Testis (tissue), 3 donors: ENCODE measurements around the gene MTCP1. TPM values are rescaled to one million over a fixed set of nuclear protein-coding genes. Genes with fewer than 3 reads are reported as not detected.

Experiments used
- DNase-seq: peaks from one replicate; pipeline ENCODE4 v3.0.0-alpha.2; 2019
- H3K27ac ChIP-seq, 2 donors: fragments of 200-600 bp; sonication (generic); one replicate each; pipeline ENCODE4 v1.5.1; 2019
- H3K27me3 ChIP-seq: fragments of 200-600 bp; sonication (generic); one replicate; pipeline ENCODE4 v1.5.1; 2019
- H3K36me3 ChIP-seq: fragments of 200-600 bp; sonication (generic); one replicate; pipeline ENCODE4 v1.5.1; 2017; ENCODE audit warnings: low read depth; ENCODE audit errors: missing control alignments
- H3K4me1 ChIP-seq: fragments of 200-600 bp; sonication (generic); one replicate; pipeline ENCODE4 v1.5.1; 2019
- H3K4me3 ChIP-seq, 2 donors: fragments of 200-600 bp; sonication (generic); one replicate each; pipeline ENCODE4 v1.5.1; 2017 to 2019
- H3K9me3 ChIP-seq: fragments of 200-600 bp; sonication (generic); one replicate; pipeline ENCODE4 v1.5.1; 2017
- POLR2A ChIP-seq: fragments of 450-650 bp; IDR thresholded peaks from one replicate; pipeline ENCODE4 v1.6.1; 2017; ENCODE audit warnings: antibody characterized with exemption, mild to moderate bottlenecking, moderate library complexity
- WGBS, 2 donors: methylation state at CpG; one replicate each; pipeline ENCODE4 v1.1.5; 2018; 5-methylcytosine and 5-hydroxymethylcytosine counted together
- intact Hi-C: fragments of 100-400 bp; cut with DNase I; formaldehyde crosslinking; loops from one replicate; pipeline ENCODE4 v1.15.1; 2023; ENCODE audit warnings: low total_unique reads
- polyA plus RNA-seq: library from polyadenylated mRNA; stranded (reverse); fragments of 350-450 nt; fragmentation: Illumina TruSeq; extraction: RNeasy Lipid Tissue Mini Kit (QIAGEN cat#74804); gene quantifications from one replicate; pipeline ENCODE4 v1.2.3, GENCODE V29; 2014; ENCODE audit warnings: low read depth, low replicate concordance; ENCODE audit not compliant: insufficient read depth
- total RNA-seq, 2 donors: library from RNA; depleted of rRNA; stranded (reverse); fragments of >200 nt; gene quantifications; one replicate each; pipeline ENCODE4 v1.2.3, GENCODE V29; 2016
- TF ChIP-seq, protein P1 (sequence below), 3 experiments: fragments of 450-650 bp in 2 of 3; fragments of 200-600 bp in 1 of 3; sonication (generic) in 1 of 3; IDR thresholded peaks; one replicate each; pipeline ENCODE4 v1.5.1; 2016 to 2019; ENCODE audit warnings: antibody characterized with exemption in 3 of 3, mild to moderate bottlenecking in 2 of 3, moderate library complexity in 1 of 3

MTCP1 gene
- total and polyA plus RNA-seq, 3 donors from 2014 or later: 23.3 to 25.5 (median 25.0) TPM

DNA sequence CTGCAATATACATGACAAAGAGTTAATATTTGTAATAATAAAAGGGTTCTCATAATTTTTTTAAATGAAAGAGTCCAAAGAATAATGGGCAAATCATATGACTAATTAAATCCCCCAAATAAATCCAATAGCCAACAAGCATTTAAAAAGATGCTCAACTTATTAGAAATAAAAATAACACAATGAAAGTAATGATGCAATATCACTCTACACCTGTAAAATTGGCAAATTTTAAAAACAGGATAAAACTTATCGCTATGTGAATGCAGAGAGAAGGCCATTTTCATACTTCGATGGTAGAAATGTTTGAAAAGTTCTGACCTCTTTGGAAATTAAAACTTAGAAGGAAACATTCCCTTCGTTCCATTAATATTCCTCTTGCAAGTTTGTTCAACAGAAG is 50.3 kb downstream of the MTCP1 start:
- no peak overlapping the region for H3K27ac ChIP-seq
- WGBS, 2 donors: 70% methylated on average over 3 of the region's 3 CpGs
- H3K36me3 ChIP-seq: no peaks in the 10 kb centered on the region
- DNase-seq: no peak
- intact Hi-C loops: no loop called here
- H3K4me1 ChIP-seq: no peaks in the 10 kb centered on the region
- TF ChIP-seq, protein P1, sequence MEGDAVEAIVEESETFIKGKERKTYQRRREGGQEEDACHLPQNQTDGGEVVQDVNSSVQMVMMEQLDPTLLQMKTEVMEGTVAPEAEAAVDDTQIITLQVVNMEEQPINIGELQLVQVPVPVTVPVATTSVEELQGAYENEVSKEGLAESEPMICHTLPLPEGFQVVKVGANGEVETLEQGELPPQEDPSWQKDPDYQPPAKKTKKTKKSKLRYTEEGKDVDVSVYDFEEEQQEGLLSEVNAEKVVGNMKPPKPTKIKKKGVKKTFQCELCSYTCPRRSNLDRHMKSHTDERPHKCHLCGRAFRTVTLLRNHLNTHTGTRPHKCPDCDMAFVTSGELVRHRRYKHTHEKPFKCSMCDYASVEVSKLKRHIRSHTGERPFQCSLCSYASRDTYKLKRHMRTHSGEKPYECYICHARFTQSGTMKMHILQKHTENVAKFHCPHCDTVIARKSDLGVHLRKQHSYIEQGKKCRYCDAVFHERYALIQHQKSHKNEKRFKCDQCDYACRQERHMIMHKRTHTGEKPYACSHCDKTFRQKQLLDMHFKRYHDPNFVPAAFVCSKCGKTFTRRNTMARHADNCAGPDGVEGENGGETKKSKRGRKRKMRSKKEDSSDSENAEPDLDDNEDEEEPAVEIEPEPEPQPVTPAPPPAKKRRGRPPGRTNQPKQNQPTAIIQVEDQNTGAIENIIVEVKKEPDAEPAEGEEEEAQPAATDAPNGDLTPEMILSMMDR (IDR thresholded peaks at IDR 0.05): no peak
- no peak for TF ChIP-seq POLR2A
- no peak overlapping the region for H3K4me3 ChIP-seq
- no peaks in the 10 kb centered on the region for H3K27me3 ChIP-seq
- H3K9me3 ChIP-seq: no peaks in the 10 kb centered on the region

Other genes starting within 250 kb of the MTCP1 start
- under 1 TPM in 1 of 2 donors, not detected in 1; 0.87 TPM for gene SMIM9, start 236.5 kb downstream of the MTCP1 start, total RNA-seq
- 0.51 TPM for gene SMIM9, start 236.5 kb downstream of the MTCP1 start, polyA plus RNA-seq
- 10 to 100 TPM in 1 of 2 donors, 1 to 10 TPM in 1; 6.9 to 15.5 TPM for gene F8A1, start 184.8 kb downstream of the MTCP1 start, total RNA-seq
- 8.5 TPM for gene F8A1, start 184.8 kb downstream of the MTCP1 start, polyA plus RNA-seq
- gene F8, start 48.4 kb downstream of the MTCP1 start, total RNA-seq: 10 to 100 TPM; 25.0 to 35.2 TPM
- 18.0 TPM for gene F8, start 48.4 kb downstream of the MTCP1 start, polyA plus RNA-seq
- 10 to 100 TPM; 65.0 to 71.7 TPM for gene FUNDC2, start 44.3 kb downstream of the MTCP1 start, total RNA-seq
- gene FUNDC2, start 44.3 kb downstream of the MTCP1 start, polyA plus RNA-seq: 104 TPM
- 10 to 100 TPM; 25.4 to 29.8 TPM for gene CMC4, start within 50 bp of the MTCP1 start, total RNA-seq
- 8.5 TPM for gene CMC4, start within 50 bp of the MTCP1 start, polyA plus RNA-seq
- 1 to 10 TPM; 2.8 to 3.4 TPM for gene BRCC3, start 372 bp upstream of the MTCP1 start, total RNA-seq
- 1.4 TPM for gene BRCC3, start 372 bp upstream of the MTCP1 start, polyA plus RNA-seq
- gene VBP1, start 145.3 kb upstream of the MTCP1 start, total RNA-seq: 10 to 100 TPM; 14.8 to 20.9 TPM
- gene VBP1, start 145.3 kb upstream of the MTCP1 start, polyA plus RNA-seq: 26.5 TPM
- gene RAB39B, start 193.4 kb upstream of the MTCP1 start, total RNA-seq: 1 to 10 TPM; 2.5 to 3.4 TPM
- 1.8 TPM for gene RAB39B, start 193.4 kb upstream of the MTCP1 start, polyA plus RNA-seq